NCI-H2196 treated with DMSO at 0.1 percent for 48 hours (cell line): ENCODE measurements around the gene NCBP3.
"Not testable (repeated sequence)": the region's sequence is repeated elsewhere in the genome, so short reads cannot be mapped to it uniquely, and the experiment has no call there.

Experiments
- DNase-seq: peaks from one replicate; lab custom pipeline; 2025; ENCODE audit not compliant: unreplicated experiment; lab: John Stamatoyannopoulos, UW

The NCBP3 gene

DNA sequence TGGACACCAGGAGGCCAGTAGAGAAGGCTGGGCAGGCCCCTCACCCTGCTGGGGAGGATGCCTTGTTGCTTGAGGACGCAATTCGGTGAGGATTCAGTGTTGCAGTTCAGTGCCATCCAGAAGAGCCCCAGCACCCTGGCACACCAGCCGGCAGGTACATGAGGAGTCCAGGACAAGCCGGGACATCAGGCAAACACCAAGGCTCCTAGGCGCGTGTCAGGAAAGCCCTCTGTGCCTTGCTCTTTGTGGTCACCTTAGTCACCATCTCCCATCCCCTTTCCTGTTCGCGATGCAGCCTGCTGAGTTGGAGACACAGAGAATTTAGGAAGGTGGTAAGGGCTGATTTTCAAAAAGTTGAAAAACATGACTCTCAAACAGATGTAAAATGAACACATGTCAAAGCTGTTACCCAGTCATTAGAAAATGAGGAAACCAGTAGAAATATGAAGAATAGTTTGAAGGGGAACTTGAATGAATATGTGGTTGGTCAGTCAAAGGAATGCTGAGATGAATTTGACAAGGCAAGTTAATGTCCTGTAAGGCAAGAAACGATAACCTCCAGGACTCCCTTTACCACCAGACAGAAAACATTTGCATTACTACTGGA lies 2.3 kb upstream of the NCBP3 start:
- no peak for DNase-seq

DNA sequence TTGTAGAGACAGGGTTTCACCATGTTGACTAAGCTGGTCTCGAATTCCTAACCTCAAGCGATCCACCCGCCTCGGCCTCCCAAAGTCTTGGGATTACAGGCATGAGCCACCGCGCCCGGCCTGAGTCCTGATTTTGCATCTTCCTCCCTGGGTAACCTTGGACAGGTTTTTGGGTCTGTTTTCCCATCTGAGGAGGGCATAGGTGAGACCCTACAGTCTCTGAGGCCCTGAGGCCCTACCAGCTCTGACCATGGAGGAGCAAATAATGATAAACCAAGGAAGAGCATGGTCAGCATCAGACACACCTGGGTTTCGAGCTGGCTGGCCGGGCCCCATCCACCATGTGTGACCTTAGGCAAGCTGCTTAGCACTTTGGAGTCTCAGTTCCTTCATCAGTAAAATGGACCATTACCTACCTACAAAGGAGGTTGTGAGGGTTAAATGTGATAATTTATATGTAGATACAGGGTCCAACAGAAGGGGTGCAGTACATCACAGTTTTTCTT lies 1.2 kb upstream of the NCBP3 start:
- DNase-seq, result no peak

DNA sequence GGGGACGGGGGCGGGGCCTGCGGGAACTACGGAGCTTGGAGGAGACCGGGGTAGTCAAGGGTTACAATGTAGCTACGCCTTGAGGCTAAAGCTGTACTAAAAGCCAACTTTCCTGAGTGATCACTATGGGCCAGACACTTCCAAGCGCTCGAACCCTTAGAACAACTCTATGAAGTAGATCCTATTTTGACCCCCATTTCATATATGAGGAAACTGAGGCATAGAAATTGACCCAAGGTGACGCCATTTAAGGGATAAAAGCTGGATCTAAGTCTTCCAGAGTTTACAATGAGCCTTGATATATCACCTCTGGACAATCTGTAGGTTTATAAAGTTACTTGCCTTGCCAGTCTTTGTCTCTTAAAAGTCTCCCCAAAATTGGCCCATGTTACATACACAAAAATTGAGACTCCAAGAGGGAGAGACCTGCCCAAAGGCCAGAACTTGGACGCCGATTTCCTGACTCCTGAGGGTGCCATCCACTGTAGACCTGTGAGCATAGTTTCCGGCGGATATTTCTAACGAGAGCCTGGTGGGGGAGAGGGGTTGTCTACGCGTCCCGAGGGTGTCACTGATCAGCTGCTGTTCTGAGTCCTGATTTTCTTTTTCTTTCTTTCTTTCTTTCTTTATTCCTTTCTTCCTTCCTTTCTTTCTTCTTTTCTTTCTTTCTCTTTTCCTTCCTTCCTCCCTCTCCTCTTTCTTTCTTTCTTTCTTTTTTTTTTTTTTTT lies 555 bp upstream of the NCBP3 start:
- no peak for DNase-seq

DNA sequence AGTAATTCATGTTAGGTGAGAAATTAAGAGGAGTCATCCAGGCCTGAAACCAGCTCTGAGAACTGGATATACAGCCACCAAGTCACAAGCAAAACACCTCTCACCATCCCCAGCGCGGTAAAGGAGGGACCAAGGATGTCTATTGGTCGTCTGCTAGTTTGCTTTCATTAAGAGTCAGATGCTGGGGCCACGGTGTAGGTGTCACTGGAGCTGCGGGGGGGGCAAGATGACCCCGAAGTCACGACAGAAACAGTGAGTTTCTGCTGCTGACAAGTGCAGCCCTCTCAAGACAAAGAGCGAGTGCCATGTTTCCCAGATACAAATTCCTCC lies 790 bp downstream of the NCBP3 start:
- no peak for DNase-seq

DNA sequence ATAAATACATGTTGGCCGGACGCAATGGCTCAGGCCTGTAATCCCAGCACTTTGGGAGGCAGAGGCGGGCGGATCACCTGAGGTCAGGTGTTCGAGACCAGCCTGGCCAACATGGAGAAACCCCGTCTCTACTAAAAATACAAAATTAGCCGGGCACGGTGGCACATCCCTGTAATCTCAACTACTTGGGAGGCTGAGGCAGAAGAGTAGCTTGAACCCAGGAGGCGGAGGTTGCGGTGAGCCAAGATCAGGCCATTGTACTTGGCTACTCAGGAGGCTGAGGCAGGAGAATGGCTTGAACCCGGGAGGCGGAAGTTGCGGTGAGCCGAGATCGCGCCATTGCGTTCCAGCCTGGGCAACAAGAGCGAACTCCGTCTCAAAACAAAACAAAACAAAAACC lies 1.5 kb downstream of the NCBP3 start:
- not testable (repeated sequence) for DNase-seq

DNA sequence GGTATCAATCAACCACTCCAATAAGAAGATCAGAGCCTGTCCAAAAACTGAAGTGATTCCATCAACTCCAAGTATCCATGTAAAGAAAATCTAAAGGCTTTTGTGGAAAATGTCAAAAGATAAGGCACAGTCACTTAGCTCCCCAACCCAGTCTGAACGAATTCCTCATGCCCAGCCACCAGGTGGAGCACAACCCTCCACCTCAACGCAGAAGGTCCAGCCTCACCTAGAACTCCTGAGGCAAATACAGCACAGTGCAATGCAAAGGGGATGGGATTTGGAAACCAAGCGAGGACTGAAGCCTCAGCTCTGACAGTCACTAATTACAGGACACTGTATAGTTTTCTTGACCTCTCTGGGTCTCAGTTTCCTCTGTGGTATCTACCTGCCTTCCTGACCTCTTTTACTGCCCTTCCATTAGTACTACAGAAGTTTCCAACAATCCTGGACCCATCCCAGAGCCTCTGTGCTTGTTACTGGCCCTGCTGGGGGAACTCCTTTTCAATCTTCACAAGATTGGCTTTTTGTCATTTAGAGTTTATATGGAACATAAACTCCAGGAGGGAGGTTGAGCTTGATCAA lies 2.0 kb downstream of the NCBP3 start:
- no peak for DNase-seq

DNA sequence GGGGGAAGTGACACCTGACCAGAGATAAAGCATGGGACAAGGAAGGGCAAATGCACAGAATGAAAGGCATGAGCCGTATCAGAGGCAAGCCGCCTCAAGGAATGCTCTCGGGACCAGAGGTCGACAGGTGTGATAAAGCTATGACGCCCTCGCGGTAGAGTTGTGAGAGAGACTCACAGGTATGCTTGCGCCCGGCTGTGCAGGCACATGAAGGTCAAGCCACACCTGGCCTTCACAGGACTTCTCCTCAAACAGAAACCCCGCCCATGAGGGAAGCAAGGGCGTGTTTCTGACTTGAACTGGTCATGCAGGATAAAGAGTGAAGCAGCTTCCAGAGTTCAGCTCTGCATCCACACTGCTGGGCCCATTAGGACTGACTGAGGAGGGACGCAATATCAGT lies 7.8 kb downstream of the NCBP3 start:
- no peak for DNase-seq

DNA sequence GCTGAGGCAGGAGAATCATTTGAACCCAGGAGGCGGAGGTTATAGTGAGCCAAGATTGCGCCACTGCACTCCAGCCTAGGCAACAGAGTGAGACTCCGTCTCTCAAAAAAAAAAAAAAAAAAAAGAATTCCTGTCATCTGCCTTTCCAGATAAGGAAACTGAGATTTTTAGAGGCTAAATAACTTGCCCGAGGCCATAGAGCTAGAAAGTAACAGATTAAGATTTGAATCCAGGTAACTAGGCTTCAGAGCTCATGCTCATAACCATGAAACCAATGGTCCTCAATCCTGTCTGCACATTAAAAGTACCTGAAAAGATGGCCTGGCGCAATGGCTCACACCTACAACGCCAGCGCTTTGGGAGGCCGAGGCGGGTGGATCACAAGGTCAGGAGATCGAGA lies 9.5 kb downstream of the NCBP3 start:
- no peak for DNase-seq

DNA sequence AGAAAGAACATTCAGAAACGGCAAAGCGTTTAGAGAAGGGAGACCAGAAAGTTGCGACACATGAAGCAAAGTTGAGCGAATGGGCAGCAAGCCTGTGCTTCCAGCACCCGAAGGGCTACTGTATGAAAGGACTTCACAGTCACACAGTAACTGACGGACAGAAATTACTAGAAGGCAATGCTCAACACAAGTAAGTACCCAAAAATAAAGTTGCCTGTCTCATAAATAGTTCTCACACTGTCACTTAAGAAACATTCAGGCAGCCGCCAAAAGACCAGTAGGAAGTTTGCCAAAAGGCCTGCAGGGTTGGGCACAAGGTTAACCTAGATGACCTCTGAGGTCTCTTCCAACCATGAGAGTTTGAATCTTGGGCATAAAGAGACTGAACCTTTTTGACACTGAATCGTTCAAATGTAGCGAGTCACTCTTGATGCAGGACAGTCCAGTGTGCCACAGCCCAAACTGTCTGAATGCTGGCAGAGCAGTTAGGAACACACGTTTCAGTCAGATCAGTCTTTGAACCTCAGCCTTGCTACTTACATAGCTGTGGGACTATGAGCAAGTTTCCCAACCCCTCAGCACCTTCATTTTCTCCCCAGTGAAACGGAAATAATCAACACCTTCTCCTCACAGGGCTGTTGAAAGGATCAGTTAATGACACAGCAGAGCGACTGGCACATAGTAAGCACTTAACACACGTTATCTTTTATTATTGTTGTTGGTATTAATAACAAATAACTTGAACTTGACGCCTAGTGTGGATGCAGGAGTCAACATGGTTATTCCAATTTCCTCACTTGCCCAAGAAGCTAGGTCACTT lies 10.4 kb downstream of the NCBP3 start:
- DNase-seq, result no peak

DNA sequence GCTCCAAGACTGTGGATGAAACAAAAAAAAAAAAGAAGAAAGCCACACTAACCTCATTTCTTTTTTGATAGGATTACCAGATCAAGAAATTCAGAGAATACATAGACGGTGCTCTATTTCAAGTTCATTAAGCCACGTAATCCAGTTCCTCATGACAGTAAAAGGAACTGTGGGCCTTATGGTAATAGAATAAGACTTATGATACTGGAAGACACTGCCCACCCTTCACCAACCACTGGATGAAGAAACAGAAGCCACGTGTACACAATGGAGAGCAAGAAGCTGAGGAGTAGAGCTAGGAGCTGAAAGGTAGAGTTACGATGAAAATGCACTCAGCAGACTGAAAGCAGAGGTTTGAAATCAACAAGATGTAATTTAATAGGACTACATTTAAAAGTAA lies 11.2 kb downstream of the NCBP3 start:
- DNase-seq, result no peak

DNA sequence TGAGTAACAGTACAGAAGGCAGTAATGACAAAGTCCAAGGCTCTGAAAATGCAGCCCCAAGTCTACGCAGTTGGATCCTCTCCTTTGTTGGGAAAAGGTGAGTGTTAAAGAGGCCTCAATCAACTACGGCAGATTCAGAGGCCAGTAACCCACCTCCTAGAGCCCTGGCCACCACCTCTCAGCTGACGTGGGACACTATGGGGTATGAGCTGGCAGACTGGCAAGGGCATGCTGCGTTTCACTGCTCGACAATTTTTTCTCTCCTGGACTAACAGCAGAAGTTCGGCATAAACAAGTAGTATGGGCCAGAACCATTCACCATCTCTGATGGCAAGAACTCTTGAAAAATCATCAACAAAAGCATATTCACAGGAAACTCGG lies 17.2 kb downstream of the NCBP3 start:
- DNase-seq, result no peak

DNA sequence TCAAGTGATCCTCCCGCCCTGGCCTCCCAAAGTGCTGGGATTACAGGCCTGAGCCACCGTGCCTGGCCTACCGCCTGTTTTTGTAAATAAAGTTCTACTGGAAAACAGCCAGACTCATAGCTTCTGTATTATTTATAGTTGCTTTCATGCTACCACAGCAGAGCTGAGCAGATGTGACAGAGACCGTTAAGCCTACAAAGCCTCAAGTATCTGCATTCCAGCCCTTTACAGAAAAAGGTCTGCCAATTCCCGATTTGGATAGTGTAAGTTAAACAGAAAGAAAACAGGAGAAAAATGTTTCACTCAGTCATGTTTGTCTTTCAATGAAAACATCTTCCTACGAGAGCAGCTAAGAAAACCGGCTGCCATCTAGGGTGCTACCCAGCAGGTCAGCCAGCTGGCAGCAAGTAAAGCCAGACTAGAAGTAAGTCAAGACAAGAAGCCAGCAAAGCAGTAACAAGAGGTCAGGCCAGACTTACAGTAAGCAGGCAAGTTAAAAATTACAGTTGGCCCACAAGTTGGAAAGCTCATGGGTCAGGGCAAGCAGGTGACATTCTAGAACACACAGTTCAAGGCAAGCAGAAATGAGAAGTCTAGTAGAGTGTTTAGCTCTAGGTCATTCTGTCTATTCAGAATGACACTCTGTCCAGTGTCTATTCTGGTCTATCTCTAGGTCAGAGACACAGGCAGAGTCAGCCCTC lies 17.7 kb downstream of the NCBP3 start:
- DNase-seq, result no peak

DNA sequence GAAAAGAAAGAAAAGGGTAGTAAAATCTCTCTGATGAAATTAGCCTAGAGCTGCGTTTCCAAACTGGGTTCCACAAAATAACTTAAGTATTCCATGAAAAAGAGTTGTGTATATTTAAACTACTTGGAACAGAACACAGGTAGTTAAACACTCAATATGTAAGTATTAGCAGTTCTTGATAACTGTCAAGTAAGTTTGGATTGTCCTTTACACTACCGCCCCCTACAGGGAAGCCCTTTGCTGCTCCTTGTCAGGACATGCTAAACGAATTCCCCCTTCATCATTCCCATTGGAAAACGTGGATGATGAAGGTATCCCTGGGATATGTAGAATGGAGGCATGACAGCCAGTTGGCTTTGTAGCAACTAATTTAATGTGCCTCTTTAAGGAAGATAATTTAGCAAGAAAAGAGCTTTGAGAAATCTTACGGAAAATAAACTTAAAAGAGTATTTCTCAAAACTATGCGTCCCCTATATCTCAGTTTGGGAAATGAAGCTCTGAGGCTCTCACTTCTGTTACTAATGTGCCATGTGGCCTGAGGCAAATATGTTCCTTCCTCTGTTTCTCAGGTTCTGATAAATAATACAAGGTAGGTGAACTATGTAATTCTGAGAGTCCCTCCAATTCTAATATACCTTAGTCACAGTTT lies 18.8 kb downstream of the NCBP3 start:
- DNase-seq, result no peak

DNA sequence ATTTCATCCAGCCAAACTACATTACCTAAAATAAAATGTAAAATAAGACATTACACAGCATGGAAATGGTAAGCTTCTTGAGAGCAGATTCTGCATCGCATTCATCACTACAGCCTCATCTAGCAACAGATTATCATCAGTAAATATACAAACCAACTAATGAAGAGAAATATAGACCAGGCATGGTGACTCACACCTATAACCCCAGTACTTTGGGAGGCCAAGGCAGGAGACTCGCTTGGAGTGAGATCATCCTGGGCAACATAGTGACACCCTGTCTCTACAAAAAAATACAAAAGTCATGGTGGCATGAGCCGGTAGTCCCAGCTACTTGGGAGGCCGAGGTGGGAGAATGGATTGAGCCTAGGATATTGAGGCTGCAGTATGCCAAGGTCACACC lies 19.9 kb downstream of the NCBP3 start:
- no peak for DNase-seq

DNA sequence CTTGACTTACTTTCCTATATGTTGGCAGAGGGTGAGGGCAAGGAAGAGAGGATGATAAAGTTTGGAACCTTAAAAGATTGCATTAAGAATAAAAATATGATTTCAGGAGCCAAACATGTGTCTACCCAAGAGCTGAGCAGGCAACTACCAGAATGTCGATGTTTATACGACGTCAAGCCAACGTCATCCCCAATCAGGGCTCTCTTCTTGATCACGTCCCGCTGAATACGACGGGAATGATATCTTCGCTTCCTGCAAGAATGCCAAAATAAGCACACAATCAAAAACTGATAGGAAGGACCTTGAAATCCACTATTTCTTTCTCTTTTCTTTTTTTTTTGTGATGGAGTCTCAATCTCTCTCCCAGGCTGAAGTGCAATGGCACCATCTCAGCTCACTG lies 24.9 kb downstream of the NCBP3 start:
- DNase-seq, result no peak

DNA sequence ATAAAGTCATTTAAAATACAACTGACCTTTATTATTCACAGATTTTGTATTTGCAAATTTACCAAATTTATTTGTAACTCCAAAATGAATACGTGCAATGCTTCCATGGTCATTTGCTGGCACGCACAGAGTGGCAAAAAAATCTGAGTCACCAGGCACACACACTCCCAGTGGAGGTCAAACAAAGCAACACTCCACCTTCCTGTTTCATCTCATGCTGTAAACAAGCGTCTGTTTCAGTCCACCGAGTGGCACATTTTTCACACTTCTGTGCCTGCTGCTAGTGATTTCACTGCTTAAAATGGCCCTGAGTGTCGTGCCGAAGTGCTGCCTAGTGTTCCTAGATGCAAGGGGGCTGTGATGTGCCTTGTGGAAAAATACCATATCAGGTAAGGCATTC lies 27.3 kb downstream of the NCBP3 start:
- DNase-seq, result no peak

DNA sequence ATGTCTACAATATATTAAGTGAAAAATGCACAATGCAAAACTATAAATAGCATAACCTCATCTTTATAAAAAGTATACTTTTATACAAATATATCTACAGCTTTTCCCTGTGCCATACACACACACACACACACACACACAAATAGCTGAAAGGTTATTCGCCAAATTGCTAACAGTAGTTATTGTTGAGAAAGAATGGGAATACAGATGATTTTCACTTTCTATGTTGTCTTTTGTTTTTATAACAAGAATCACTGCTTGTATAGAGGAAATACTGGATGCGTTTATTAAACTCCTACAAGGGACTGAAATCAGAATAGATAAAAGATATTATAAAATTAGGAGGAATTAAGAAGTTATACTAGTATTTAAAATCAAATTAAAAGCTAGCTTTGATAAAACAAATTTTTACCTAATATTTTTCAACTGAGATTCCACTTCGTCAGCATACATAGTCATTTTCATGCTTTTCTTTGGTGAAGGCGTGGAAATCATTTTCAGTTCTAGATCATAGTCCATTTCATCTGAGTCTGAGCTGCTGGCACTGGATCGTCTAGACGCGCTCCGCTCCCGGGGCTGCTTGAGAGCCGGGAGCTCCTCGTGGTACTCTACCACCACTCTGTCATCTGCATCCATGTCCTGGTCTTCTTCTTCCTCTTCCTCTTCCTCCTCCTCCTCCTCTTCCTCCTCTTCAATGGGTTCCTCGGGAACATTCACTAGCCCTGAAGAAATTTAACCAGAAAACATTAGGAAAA lies 28.0 kb downstream of the NCBP3 start:
- DNase-seq, result no peak

DNA sequence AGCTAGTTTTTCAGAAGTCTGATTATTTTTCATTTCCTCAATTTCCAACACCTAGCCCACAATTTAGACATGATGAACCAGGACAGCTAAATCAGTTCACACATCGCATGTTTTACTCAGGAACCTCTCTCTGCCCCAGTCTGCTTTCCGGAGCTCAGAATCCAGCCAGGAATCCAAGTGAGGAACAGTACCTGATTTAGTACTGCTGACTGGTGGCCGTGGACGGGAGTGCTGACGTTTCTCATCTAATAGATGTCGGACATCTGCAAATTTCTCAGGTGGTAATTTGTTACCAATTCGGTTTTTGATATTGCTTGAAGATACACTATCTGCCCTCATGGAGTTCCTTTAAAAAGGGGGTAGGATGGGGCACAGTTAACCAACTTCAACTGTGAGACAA lies 30.1 kb downstream of the NCBP3 start:
- no peak for DNase-seq

DNA sequence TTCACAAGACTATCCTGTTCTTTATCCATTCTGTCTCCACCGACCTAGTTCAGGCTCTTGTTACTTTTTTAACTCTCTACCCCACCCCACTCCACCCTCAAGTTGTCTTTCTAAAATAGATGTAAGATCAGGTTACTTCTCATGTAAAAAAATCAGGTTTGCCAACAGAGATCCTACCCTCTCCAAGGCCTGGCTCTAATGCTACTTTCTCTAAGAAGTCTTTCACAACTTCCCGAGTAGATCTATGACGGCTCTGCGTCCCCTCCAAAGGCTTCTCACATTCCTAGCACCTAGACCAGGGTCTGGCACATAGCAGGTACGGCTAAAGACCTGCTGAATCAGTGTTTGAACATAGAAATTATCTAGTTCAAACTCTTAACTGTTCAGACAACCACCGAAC lies 30.9 kb downstream of the NCBP3 start:
- no peak for DNase-seq

DNA sequence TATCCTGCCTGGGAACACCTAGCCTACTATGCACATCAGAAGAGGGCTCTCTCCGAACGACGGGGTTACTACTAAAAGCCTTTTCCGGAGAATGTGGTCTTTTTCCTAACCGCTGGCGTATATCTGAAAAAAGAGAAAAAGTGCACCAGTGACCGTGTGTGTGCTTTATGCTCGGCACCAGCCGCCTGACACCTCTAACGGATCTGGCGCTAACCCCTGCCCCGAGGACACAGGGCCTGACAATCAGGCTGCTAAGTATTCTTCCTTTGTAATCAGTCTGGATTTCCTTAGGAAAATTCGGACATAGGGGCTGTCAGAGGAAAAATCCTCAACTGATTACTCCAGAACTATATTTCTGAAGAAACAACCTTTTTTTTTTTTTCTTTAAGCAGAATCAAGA lies 31.7 kb downstream of the NCBP3 start:
- no peak for DNase-seq
